Liver (tissue), 3 donors: ENCODE measurements around the gene EDAR.

Source experiments
- ATF3 ChIP-seq: IDR thresholded peaks from 2 replicates; pipeline ENCODE4 v1.6.1; 2016; ENCODE audit warnings: antibody characterized with exemption
- EGR1 ChIP-seq, 2 donors: IDR thresholded peaks; 2 replicates each; pipeline ENCODE4 v1.6.1; 2016 to 2018; ENCODE audit warnings: antibody characterized with exemption in 2 of 2, low read depth in 2 of 2
- GABPA ChIP-seq, 2 donors: IDR thresholded peaks in 1 of 2; conservative IDR thresholded peaks in 1 of 2; 2 replicates each; pipeline ENCODE4 v1.6.1; 2016; ENCODE audit warnings: antibody characterized with exemption in 2 of 2, mild to moderate bottlenecking in 1 of 2, moderate library complexity in 1 of 2
- JUND ChIP-seq, 2 donors: IDR thresholded peaks; 2 replicates each; pipeline ENCODE4 v1.6.1; 2016; ENCODE audit warnings: antibody characterized with exemption in 2 of 2
- RAD21 ChIP-seq, 2 donors: IDR thresholded peaks; 2 replicates each; pipeline ENCODE4 v1.6.1; 2016; ENCODE audit warnings: antibody characterized with exemption in 2 of 2, mild to moderate bottlenecking in 2 of 2
- SP1 ChIP-seq: IDR thresholded peaks from 2 replicates; pipeline ENCODE4 v1.6.1; 2018; ENCODE audit warnings: antibody characterized with exemption, mild to moderate bottlenecking
- TAF1 ChIP-seq: conservative IDR thresholded peaks from 2 replicates; pipeline ENCODE4 v1.6.1; 2016; ENCODE audit warnings: antibody characterized with exemption, mild to moderate bottlenecking
- YY1 ChIP-seq: IDR thresholded peaks from 2 replicates; pipeline ENCODE4 v1.6.1; 2016; ENCODE audit warnings: antibody characterized with exemption, mild to moderate bottlenecking
- ZBTB33 ChIP-seq: IDR thresholded peaks from 2 replicates; pipeline ENCODE4 v1.6.1; 2016; ENCODE audit warnings: antibody characterized with exemption
- TF ChIP-seq, protein P1 (sequence below): IDR thresholded peaks from 2 replicates; pipeline ENCODE4 v1.6.1; 2016; ENCODE audit warnings: antibody characterized with exemption, mild to moderate bottlenecking
- TF ChIP-seq, protein P2 (sequence below): fragments of 150-350 bp; IDR thresholded peaks from 2 replicates; pipeline ENCODE4 v1.5.1; 2017; ENCODE audit warnings: improper control_type of control experiment, low read depth, low read length; ENCODE audit not compliant: missing input control
- TF ChIP-seq, protein P3 (sequence below): IDR thresholded peaks from 2 replicates; pipeline ENCODE4 v1.6.1; 2016; ENCODE audit warnings: antibody characterized with exemption
- donor health status: healthy.
- donor health status: healthy.

GRCh38 chr2:109032229-109032820 lies 43.3 kb upstream of the EDAR start:
- TF ChIP-seq, protein P1, sequence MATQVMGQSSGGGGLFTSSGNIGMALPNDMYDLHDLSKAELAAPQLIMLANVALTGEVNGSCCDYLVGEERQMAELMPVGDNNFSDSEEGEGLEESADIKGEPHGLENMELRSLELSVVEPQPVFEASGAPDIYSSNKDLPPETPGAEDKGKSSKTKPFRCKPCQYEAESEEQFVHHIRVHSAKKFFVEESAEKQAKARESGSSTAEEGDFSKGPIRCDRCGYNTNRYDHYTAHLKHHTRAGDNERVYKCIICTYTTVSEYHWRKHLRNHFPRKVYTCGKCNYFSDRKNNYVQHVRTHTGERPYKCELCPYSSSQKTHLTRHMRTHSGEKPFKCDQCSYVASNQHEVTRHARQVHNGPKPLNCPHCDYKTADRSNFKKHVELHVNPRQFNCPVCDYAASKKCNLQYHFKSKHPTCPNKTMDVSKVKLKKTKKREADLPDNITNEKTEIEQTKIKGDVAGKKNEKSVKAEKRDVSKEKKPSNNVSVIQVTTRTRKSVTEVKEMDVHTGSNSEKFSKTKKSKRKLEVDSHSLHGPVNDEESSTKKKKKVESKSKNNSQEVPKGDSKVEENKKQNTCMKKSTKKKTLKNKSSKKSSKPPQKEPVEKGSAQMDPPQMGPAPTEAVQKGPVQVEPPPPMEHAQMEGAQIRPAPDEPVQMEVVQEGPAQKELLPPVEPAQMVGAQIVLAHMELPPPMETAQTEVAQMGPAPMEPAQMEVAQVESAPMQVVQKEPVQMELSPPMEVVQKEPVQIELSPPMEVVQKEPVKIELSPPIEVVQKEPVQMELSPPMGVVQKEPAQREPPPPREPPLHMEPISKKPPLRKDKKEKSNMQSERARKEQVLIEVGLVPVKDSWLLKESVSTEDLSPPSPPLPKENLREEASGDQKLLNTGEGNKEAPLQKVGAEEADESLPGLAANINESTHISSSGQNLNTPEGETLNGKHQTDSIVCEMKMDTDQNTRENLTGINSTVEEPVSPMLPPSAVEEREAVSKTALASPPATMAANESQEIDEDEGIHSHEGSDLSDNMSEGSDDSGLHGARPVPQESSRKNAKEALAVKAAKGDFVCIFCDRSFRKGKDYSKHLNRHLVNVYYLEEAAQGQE: no peak
- TF ChIP-seq, protein P2, sequence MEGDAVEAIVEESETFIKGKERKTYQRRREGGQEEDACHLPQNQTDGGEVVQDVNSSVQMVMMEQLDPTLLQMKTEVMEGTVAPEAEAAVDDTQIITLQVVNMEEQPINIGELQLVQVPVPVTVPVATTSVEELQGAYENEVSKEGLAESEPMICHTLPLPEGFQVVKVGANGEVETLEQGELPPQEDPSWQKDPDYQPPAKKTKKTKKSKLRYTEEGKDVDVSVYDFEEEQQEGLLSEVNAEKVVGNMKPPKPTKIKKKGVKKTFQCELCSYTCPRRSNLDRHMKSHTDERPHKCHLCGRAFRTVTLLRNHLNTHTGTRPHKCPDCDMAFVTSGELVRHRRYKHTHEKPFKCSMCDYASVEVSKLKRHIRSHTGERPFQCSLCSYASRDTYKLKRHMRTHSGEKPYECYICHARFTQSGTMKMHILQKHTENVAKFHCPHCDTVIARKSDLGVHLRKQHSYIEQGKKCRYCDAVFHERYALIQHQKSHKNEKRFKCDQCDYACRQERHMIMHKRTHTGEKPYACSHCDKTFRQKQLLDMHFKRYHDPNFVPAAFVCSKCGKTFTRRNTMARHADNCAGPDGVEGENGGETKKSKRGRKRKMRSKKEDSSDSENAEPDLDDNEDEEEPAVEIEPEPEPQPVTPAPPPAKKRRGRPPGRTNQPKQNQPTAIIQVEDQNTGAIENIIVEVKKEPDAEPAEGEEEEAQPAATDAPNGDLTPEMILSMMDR: no peak
- TF ChIP-seq YY1 (no peak), EGR1 (IDR thresholded peaks at IDR 0.05; ENCODE audit: low read depth in 2 of 2) (no peak), GABPA (IDR thresholded peaks at IDR 0.05 in 1 of 2, conservative IDR thresholded peaks at IDR 0.05 in 1 of 2) (no peak), ZBTB33 (no peak), SP1 (no peak), RAD21 (IDR thresholded peaks at IDR 0.05) (no peak), JUND (IDR thresholded peaks at IDR 0.05) (no peak), TAF1 (no peak), ATF3 (no peak)
- TF ChIP-seq, protein P3, sequence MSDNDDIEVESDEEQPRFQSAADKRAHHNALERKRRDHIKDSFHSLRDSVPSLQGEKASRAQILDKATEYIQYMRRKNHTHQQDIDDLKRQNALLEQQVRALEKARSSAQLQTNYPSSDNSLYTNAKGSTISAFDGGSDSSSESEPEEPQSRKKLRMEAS: no peak
